ENCODE data around the gene SPOCK1.

DNA sequence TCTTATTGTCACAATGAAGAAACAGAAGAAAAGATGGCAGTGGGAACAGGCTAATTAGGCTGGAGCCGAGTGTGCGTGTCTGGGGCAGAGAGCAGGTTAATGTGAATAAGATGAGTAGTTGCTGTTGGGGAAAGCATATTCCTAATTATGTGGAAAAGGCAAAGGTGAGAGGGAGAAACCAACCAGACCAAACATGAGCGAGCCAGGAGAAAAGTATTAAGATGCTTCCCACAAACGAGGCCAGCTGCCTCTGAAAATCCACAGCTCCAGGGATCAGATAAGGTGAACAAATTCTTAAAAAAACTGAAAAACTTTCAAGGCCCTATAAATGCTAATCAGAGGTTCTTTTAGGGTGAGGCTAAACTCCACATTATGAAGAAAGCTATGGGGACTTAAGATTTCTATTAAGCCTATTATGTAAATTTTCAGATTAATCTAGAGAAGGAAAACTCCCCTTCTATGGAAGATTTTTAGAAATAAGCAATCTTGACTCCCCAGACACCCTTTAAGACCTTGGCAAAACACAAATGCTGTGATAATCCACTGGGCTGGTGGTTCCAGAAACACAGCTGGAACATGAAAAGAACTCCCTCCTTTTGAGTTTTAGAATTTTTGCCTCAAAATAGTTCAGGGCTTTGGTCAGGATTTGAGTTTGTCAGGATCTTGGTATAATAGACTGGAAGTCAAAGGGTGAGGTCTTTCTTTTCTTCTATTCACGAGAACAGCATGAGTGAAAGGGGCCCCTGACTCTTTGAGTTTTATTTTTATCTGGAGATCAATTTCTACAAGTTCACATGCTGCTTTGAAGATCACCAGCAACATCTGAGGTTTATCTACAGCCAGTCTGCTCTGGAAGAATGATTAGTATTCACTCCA, 238.1 kb downstream of the SPOCK1 start:
- TF ChIP-seq, protein P1, sequence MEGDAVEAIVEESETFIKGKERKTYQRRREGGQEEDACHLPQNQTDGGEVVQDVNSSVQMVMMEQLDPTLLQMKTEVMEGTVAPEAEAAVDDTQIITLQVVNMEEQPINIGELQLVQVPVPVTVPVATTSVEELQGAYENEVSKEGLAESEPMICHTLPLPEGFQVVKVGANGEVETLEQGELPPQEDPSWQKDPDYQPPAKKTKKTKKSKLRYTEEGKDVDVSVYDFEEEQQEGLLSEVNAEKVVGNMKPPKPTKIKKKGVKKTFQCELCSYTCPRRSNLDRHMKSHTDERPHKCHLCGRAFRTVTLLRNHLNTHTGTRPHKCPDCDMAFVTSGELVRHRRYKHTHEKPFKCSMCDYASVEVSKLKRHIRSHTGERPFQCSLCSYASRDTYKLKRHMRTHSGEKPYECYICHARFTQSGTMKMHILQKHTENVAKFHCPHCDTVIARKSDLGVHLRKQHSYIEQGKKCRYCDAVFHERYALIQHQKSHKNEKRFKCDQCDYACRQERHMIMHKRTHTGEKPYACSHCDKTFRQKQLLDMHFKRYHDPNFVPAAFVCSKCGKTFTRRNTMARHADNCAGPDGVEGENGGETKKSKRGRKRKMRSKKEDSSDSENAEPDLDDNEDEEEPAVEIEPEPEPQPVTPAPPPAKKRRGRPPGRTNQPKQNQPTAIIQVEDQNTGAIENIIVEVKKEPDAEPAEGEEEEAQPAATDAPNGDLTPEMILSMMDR (IDR thresholded peaks at IDR 0.05), result no peak
- no peak for TF ChIP-seq POLR2A (IDR thresholded peaks at IDR 0.05)

All from Peyer's patch (tissue), 4 donors.